Mucosa of descending colon (tissue), 3 donors: Measurements from ENCODE around the gene FADS1. TPM values are rescaled to one million over a fixed set of nuclear protein-coding genes. Genes with fewer than 3 reads are reported as not detected.

ENCODE experiments used
- ATAC-seq: fragments of 200-7000 bp; cut with Tn5 transposase; one replicate; pipeline ENCODE4 v1.9.1; 2020; ENCODE audit warnings: mild to moderate bottlenecking, moderate library complexity
- DNase-seq, 3 donors: peaks; one replicate each; pipeline ENCODE4 v3.0.0-alpha.2; 2020
- H3K36me3 ChIP-seq: fragments of 200-600 bp; one replicate; pipeline ENCODE4 v1.8.0; 2021; ENCODE audit warnings: low read depth, mild to moderate bottlenecking
- H3K4me1 ChIP-seq: fragments of 200-600 bp; one replicate; pipeline ENCODE4 v1.8.0; 2021; ENCODE audit warnings: low read depth, mild to moderate bottlenecking
- H3K4me3 ChIP-seq: fragments of 200-600 bp; one replicate; pipeline ENCODE4 v1.8.0; 2021; ENCODE audit warnings: mild to moderate bottlenecking
- H3K9me3 ChIP-seq: fragments of 200-600 bp; one replicate; pipeline ENCODE4 v1.8.0; 2021; ENCODE audit warnings: mild to moderate bottlenecking
- intact Hi-C, 2 donors: fragments of 100-400 bp; cut with DNase I in 1 of 2; cut with micrococcal nuclease in 1 of 2; formaldehyde crosslinking; loops; one replicate each; pipeline versions ENCODE4 v1.11.0 to v1.11.1; 2022; cut with DNase I, micrococcal nuclease
- total RNA-seq, 3 donors: library from RNA; stranded (reverse); fragmentation: NEBNext Ultra II Directional in 2 of 3; extraction: Animal tissue kit (Norgen Biotek cat#: 25700) in 2 of 3; gene quantifications; one replicate each; pipeline versions ENCODE4 v1.2.1 to v1.2.4, GENCODE V29; 2021 to 2023
- TF ChIP-seq, protein P1 (sequence below): fragments of 200-600 bp; IDR thresholded peaks from one replicate; pipeline ENCODE4 v1.8.0; 2022; ENCODE audit warnings: antibody characterized with exemption, mild to moderate bottlenecking
- donor health status: DM: no; HTN: no; CAD: no; lungs with moderate emphysema.
- donor health status: DM: no; HTN: no; CAD: no.
- donor health status: DM: no; HTN: yes; CAD: no.

The FADS1 gene
- total RNA-seq, 3 donors from 2014 or later = 2.8 to 17.3 (median 7.3) TPM

- TF ChIP-seq, protein P1, sequence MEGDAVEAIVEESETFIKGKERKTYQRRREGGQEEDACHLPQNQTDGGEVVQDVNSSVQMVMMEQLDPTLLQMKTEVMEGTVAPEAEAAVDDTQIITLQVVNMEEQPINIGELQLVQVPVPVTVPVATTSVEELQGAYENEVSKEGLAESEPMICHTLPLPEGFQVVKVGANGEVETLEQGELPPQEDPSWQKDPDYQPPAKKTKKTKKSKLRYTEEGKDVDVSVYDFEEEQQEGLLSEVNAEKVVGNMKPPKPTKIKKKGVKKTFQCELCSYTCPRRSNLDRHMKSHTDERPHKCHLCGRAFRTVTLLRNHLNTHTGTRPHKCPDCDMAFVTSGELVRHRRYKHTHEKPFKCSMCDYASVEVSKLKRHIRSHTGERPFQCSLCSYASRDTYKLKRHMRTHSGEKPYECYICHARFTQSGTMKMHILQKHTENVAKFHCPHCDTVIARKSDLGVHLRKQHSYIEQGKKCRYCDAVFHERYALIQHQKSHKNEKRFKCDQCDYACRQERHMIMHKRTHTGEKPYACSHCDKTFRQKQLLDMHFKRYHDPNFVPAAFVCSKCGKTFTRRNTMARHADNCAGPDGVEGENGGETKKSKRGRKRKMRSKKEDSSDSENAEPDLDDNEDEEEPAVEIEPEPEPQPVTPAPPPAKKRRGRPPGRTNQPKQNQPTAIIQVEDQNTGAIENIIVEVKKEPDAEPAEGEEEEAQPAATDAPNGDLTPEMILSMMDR = no peak
- intact Hi-C loops = no loop called here
- Histone ChIP-seq H3K9me3 (no peaks in the 10 kb centered on the region), H3K4me3 (no peak overlapping the region), H3K4me1 (no peaks in the 10 kb centered on the region), H3K36me3 (no peaks in the 10 kb centered on the region)
- ATAC-seq (no peak), DNase-seq (peak in 1 of 3 donors; percentile 19)
Measured at GRCh38 chr11:61778357-61778886, 38.4 kb downstream of the FADS1 start.

DNA sequence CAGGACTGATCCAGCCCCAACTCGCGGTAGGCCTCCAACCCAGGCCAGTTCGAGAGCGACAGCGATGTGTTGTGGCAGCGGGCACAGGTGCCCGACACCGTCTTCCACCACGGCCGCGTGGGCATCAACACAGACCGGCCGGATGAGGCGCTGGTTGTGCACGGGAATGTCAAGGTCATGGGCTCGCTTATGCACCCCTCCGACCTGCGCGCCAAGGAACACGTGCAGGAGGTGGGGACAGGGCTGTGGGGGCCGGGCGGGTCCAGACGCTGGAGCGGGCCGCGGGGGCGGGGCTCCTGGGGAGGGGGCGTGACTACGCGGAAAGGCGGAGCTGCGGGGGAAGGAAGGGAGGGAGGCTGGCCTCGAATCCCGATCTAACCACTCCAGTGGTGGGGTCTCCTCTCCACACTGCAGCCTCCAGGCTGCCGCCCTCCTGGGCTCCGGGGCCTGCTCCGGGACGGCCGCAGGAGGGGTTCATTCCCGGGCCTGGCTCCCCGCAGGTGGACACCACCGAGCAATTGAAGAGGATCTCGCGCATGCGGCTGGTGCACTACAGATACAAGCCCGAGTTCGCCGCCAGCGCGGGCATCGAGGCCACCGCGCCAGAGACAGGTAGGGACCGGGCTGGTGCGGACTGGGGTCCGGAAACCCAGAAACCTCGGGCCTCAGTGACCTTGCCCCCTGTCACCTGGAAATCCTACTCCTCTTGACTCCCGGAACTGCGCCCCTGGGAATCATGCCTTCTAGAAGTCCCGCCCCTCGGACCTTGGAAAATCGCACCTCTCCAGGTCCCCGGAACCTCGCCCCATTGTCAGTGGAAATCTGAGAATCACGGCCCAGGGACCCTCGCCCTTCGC lies 39.3 kb downstream of the FADS1 start:
- Histone ChIP-seq H3K4me3 (no peak overlapping the region), H3K36me3 (no peaks in the 10 kb centered on the region), H3K9me3 (no peaks in the 10 kb centered on the region), H3K4me1 (no peaks in the 10 kb centered on the region)
- intact Hi-C loops = no loop called here
- TF ChIP-seq, protein P1 = no peak
- ATAC-seq = peak; percentile 22
- peak; percentile 44 to 65 (median 65) for DNase-seq

GRCh38 chr11:61776561-61777075 lies 40.2 kb downstream of the FADS1 start:
- no peaks in the 10 kb centered on the region for H3K36me3 ChIP-seq
- ATAC-seq = peak; percentile 67
- no peak overlapping the region for H3K4me3 ChIP-seq
- H3K4me1 ChIP-seq = no peaks in the 10 kb centered on the region
- TF ChIP-seq, protein P1 = peak; percentile 62
- H3K9me3 ChIP-seq = no peaks in the 10 kb centered on the region
- intact Hi-C loops = no loop called here
- DNase-seq = peak; percentile 64 to 83 (median 77)

DNA sequence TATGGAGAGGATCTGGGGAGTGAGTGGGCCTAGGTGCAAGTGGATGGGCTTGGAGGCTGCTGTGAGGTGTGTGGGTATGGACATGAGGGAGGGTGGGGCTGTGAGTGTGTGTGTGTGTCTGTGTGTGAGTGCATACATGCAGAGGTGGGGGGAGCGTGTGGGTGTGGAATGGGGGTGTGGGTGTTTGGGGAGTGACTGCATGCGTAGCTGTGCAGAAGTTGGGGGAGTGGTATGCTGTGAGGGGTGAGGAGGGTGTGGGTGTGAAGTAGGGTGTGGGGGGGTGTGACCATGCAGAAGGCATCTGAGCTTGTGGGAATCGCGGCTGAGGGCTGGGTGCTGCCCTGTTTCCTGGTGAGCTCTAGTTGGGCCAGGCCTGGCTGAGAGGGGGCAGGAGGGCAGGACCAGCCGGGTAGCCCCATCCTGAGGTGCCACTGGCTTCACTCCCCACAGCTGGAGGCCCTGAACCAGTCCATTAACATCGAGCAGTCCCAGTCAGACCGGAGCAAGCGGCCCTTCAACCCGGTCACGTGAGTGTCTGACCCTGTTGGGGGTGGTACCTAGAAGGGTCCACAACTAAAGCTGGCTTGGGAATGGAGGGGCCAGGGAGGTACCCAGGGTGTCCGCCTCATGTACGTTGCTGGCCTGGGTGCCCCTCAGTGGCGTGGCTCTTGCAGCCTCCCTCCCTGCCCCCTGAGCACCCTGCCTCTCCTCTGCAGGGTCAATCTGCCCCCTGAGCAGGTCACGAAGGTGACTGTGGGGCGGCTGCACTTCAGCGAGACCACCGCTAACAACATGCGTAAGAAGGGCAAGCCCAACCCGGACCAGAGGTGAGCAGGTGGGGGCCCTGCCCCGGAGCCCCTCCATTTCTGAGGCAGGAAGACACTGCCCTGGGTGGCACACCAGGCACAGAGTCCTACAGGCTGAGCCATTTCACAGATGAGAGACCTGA lies 40.9 kb downstream of the FADS1 start:
- no peak for ATAC-seq

GRCh38 chr11:61775106-61775505 lies 41.7 kb downstream of the FADS1 start:
- no peaks in the 10 kb centered on the region for H3K9me3 ChIP-seq
- H3K4me3 ChIP-seq = no peak overlapping the region
- intact Hi-C loops = no loop called here
- TF ChIP-seq, protein P1 = no peak
- DNase-seq = no peak
- H3K36me3 ChIP-seq = no peaks in the 10 kb centered on the region
- no peak for ATAC-seq
- no peaks in the 10 kb centered on the region for H3K4me1 ChIP-seq

More for the DNA sequence above, 40.9 kb downstream of the FADS1 start:
- TF ChIP-seq, protein P1 = no peak
- Histone ChIP-seq H3K4me1 (no peaks in the 10 kb centered on the region), H3K9me3 (no peaks in the 10 kb centered on the region), H3K36me3 (no peaks in the 10 kb centered on the region), H3K4me3 (no peak overlapping the region)
- intact Hi-C loops = no loop called here
- no peak for DNase-seq
